GM12892 (cell line): ENCODE results near the gene WNT9B.

Experiments
- POLR2A ChIP-seq: IDR thresholded peaks from 2 replicates; pipeline ENCODE4 v1.6.1; 2011; ENCODE audit warnings: low read depth, low read length, control low read depth
- POLR2AphosphoS5 ChIP-seq: IDR thresholded peaks from 2 replicates; pipeline ENCODE4 v1.6.1; 2011; ENCODE audit warnings: low read depth, low read length, control low read depth

DNA sequence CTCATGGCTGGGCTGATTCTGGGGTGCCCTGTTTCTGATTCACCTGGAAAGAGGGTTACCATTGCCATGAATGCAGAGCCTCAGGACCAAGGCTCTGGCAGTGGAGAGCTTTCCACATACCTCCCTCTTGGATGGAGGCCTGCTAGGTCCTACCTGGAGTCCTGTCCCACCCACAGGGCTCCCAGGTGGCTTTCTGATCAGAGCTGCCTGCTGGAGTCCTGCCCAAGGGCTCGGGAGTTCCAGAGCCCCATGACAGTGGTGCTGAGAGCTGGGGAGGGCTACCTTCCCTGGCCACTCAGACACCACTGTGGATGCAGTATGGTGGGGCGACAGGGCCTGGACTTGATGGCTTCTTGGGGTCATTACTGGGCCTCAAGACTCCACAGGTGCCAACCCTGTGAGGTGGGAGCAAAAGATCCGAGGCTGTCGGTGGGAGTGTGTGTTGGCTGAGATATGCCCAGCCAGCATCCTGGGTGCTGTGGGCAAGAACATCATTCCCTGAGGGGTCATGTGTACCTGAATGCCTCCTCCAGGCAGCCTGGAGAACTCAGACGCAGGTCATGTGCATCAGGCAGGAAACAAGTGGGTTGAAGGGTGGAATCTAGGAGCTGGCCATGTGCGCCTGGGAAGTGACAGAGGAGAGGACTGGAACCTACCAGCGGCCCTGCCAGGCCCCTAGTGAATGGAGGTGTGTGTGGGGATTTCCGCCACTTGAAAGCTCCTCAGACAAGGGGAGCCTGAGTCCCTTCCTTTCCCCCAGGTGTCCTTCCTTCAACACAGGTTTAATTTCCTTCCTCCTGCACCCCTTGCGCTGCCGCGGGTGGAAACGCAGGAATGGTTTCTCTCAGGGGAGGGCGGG, 30.6 kb upstream of the WNT9B start:
- TF ChIP-seq POLR2A (no peak), POLR2AphosphoS5 (no peak)
